ENCODE data around the gene KRT9. TPM values are rescaled to one million over a fixed set of nuclear protein-coding genes. Genes with fewer than 3 reads are reported as not detected.
"Not testable (repeated sequence)": the region's sequence is repeated elsewhere in the genome, so short reads cannot be mapped to it uniquely, and the experiment has no call there.

KRT9 gene
- total RNA-seq: not detected in 2 replicates

DNA sequence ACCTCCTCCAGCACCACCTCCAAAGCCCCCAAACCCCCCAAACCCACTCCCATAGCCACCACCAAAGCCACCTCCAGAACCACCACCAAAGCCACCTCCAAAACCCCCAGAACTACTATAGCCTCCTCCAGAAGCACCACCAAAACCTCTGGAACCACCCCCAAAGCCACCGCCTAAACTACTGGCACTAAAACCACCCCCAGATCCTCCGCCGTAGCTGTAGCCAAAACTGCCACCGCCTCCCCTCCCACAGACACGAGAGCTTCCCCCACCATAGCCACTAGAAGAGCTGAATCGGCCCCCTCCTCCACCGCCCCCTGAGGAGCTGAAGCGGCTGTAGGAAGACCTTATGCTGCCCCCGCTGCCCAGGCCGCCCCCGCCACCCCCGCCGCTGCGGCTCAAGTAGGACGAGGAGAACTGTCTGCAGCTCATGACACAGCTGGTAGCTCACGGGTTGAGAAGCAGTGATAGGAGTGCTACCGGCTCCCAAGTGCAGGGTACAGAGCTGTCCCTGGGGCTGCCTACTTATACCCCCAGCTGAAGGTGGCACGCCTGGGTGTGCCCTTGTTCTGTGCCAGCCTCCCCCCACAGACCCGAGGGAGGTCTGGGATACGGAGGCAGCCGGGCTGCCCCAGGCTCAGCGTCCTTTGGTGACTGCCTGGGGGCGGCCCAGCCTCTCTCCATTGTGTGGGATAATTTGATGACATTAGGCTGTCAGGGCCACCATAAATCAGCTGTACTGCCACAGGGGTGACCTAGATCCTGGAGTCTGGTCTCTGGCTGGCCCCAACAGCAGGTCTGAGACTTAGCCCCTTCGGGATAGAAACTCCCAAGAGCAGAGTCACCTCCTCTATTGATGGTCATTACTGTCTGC is at the start of gene KRT9:
TSS of gene KRT9 (minus strand) at position 499 of the 874 bp plus-strand sequence. CDS start at position 432, 67 bp downstream.
- no peak within 1 kb of the TSS for H3K4me3 ChIP-seq (ENCODE audit: low read depth, low read length)
- TF ChIP-seq, protein P1, sequence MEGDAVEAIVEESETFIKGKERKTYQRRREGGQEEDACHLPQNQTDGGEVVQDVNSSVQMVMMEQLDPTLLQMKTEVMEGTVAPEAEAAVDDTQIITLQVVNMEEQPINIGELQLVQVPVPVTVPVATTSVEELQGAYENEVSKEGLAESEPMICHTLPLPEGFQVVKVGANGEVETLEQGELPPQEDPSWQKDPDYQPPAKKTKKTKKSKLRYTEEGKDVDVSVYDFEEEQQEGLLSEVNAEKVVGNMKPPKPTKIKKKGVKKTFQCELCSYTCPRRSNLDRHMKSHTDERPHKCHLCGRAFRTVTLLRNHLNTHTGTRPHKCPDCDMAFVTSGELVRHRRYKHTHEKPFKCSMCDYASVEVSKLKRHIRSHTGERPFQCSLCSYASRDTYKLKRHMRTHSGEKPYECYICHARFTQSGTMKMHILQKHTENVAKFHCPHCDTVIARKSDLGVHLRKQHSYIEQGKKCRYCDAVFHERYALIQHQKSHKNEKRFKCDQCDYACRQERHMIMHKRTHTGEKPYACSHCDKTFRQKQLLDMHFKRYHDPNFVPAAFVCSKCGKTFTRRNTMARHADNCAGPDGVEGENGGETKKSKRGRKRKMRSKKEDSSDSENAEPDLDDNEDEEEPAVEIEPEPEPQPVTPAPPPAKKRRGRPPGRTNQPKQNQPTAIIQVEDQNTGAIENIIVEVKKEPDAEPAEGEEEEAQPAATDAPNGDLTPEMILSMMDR (conservative IDR thresholded peaks at IDR 0.05; ENCODE audit: low read depth, low read length): no peak
- DNase-seq (ENCODE audit: low read depth): no peak

DNA sequence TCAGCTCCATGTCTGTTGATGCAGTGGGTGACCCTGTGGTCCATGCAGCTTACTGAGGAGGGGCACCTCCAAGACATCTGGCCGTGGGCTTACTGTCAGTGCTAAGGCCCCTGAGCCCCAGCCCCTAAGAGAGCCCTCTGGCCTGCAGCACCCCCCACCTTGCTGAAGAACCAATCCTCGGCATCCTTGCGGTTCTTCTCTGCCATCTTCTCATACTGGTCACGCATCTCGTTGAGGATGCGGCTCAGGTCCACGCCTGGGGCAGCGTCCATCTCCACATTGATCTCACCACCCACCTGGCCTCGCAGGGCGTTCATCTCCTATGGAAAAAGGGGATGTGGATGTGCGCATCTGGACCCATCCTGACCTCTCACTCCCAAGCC is 49.6 kb upstream of the KRT9 start:
- not testable (repeated sequence) for H3K4me3 ChIP-seq (ENCODE audit: low read depth, low read length); DNase-seq (ENCODE audit: low read depth)

DNA sequence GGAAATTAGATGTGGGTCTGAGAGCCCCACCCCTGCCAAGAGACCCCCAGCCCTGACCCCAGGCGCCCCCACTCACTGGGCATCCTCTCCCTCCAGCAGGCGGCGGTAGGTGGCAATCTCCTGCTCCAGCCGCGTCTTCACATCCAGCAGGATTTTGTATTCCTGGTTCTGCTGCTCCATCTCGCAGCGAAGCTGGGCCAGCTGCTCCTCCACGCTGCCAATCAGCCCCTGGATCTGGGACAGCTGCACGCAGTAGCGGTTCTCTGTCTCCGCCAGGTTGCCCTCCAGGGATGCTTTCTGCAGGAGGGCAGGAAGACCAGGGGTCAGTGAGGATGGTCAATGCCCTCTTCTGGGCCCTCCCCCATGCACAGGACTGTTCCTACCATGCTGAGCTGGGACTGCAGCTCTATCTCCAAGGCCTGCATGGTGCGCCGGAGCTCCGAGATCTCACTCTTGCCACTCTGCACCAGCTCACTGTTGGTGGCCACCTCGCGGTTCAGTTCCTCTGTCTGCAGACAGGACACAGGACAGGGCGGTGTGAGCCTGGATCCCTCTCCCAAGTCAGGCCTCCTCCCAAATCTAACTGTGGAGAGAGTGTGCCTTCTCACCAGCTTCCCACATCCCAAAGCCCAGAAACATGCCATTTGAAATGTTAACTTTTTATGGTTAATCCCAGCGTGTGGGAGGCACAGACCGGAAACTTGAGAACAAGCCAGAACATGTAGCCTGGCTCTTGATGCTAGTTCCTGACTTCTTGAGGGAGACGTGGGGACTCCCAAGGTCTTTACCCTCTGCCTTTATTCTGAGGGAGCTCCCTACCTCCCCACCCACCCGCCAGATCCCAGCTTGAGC is 49.0 kb upstream of the KRT9 start:
- no peak for DNase-seq (ENCODE audit: low read depth)
- H3K4me3 ChIP-seq (ENCODE audit: low read depth, low read length): no peak overlapping the region
- TF ChIP-seq, protein P1 (conservative IDR thresholded peaks at IDR 0.05; ENCODE audit: low read depth, low read length): no peak

- H3K4me3 ChIP-seq (ENCODE audit: low read depth, low read length); DNase-seq (ENCODE audit: low read depth): not testable (repeated sequence)
Observed at GRCh38 chr17:41619927-41620582, 48.2 kb upstream of the KRT9 start.

- no peak overlapping the region for H3K4me3 ChIP-seq (ENCODE audit: low read depth, low read length)
- DNase-seq (ENCODE audit: low read depth): no peak
- TF ChIP-seq, protein P1 (conservative IDR thresholded peaks at IDR 0.05; ENCODE audit: low read depth, low read length): no peak
Observed at GRCh38 chr17:41619036-41619926, 47.4 kb upstream of the KRT9 start.

GRCh38 chr17:41618341-41619035 is 46.6 kb upstream of the KRT9 start:
- DNase-seq (ENCODE audit: low read depth): no peak
- TF ChIP-seq, protein P1 (conservative IDR thresholded peaks at IDR 0.05; ENCODE audit: low read depth, low read length): no peak
- H3K4me3 ChIP-seq (ENCODE audit: low read depth, low read length): no peak overlapping the region

GRCh38 chr17:41617698-41618097 is 45.8 kb upstream of the KRT9 start:
- TF ChIP-seq, protein P1 (conservative IDR thresholded peaks at IDR 0.05; ENCODE audit: low read depth, low read length): no peak
- no peak overlapping the region for H3K4me3 ChIP-seq (ENCODE audit: low read depth, low read length)
- no peak for DNase-seq (ENCODE audit: low read depth)
